ENCODE results near the gene SLC27A2. TPM values are rescaled to one million over a fixed set of nuclear protein-coding genes. Genes with fewer than 3 reads are reported as not detected.

SLC27A2 gene
- total and polyA plus RNA-seq, 2 donors from 2014 or later = 26.5 to 31.2 TPM

GRCh38 chr15:50252556-50252955, 70.6 kb downstream of the SLC27A2 start:
- no peaks in the 10 kb centered on the region for H3K9me3 ChIP-seq (ENCODE audit: control insufficient read depth in 2 of 3, insufficient read depth in 1 of 3, low read length in 3 of 3)
- no peak for DNase-seq
- intact Hi-C loops (cut with DNase I) = no loop called here
- no peaks in the 10 kb centered on the region for H3K36me3 ChIP-seq (ENCODE audit: control insufficient read depth in 2 of 3, insufficient read depth in 3 of 3, low read length in 3 of 3)
- H3K4me1 ChIP-seq (ENCODE audit: control insufficient read depth in 2 of 3, insufficient read depth in 2 of 3, low read depth in 1 of 3, low read length in 3 of 3) = peaks cover 0 to 3% (median 0%) of the 10 kb centered on the region in 3 donors
- no peak overlapping the region for H3K4me3 ChIP-seq (ENCODE audit: low read length in 3 of 3)
- no peaks in the 10 kb centered on the region for H3K27me3 ChIP-seq (ENCODE audit: control insufficient read depth, insufficient read depth, low read length)
- no peak for TF ChIP-seq CTCF (IDR thresholded peaks at IDR 0.05; ENCODE audit: borderline replicate concordance, extremely low read depth, insufficient read depth)
- no peak for FAIRE-seq
- no peak overlapping the region for H3K27ac ChIP-seq (ENCODE audit: low read depth in 2 of 2, low read length in 2 of 2)
- H3K9ac ChIP-seq (ENCODE audit: low read length in 3 of 3) = no peak overlapping the region

GRCh38 chr15:50256188-50257041, 74.4 kb downstream of the SLC27A2 start:
- Histone ChIP-seq H3K36me3 (ENCODE audit: control insufficient read depth in 2 of 3, insufficient read depth in 3 of 3, low read length in 3 of 3) (no peaks in the 10 kb centered on the region), H3K9me3 (ENCODE audit: control insufficient read depth in 2 of 3, insufficient read depth in 1 of 3, low read length in 3 of 3) (no peaks in the 10 kb centered on the region), H3K27me3 (ENCODE audit: control insufficient read depth, insufficient read depth, low read length) (no peaks in the 10 kb centered on the region), H3K27ac (ENCODE audit: low read depth in 2 of 2, low read length in 2 of 2) (no peak overlapping the region), H3K4me1 (ENCODE audit: control insufficient read depth in 2 of 3, insufficient read depth in 2 of 3, low read depth in 1 of 3, low read length in 3 of 3) (no peaks in the 10 kb centered on the region), H3K9ac (ENCODE audit: low read length in 3 of 3) (no peak overlapping the region), H3K4me3 (ENCODE audit: low read length in 3 of 3) (no peak overlapping the region)
- DNase-seq (no peak), FAIRE-seq (no peak)
- intact Hi-C loops (cut with DNase I) = no loop called here
- no peak for TF ChIP-seq CTCF (IDR thresholded peaks at IDR 0.05; ENCODE audit: borderline replicate concordance, extremely low read depth, insufficient read depth)

GRCh38 chr15:50257332-50257731, 75.3 kb downstream of the SLC27A2 start:
- Histone ChIP-seq H3K27me3 (ENCODE audit: control insufficient read depth, insufficient read depth, low read length) (no peaks in the 10 kb centered on the region), H3K9me3 (ENCODE audit: control insufficient read depth in 2 of 3, insufficient read depth in 1 of 3, low read length in 3 of 3) (no peaks in the 10 kb centered on the region), H3K4me1 (ENCODE audit: control insufficient read depth in 2 of 3, insufficient read depth in 2 of 3, low read depth in 1 of 3, low read length in 3 of 3) (no peaks in the 10 kb centered on the region), H3K9ac (ENCODE audit: low read length in 3 of 3) (no peak overlapping the region), H3K4me3 (ENCODE audit: low read length in 3 of 3) (no peak overlapping the region), H3K36me3 (ENCODE audit: control insufficient read depth in 2 of 3, insufficient read depth in 3 of 3, low read length in 3 of 3) (no peaks in the 10 kb centered on the region), H3K27ac (ENCODE audit: low read depth in 2 of 2, low read length in 2 of 2) (no peak overlapping the region)
- no peak for FAIRE-seq
- intact Hi-C loops (cut with DNase I) = no loop called here
- TF ChIP-seq CTCF (IDR thresholded peaks at IDR 0.05; ENCODE audit: borderline replicate concordance, extremely low read depth, insufficient read depth) = no peak
- no peak for DNase-seq
